ENCODE data around the gene RPL13A. TPM values are rescaled to one million over a fixed set of nuclear protein-coding genes. Genes with fewer than 3 reads are reported as not detected.

The RPL13A gene
- total RNA-seq, 1 experiment from 2014 or later, result 2,726 TPM

DNA sequence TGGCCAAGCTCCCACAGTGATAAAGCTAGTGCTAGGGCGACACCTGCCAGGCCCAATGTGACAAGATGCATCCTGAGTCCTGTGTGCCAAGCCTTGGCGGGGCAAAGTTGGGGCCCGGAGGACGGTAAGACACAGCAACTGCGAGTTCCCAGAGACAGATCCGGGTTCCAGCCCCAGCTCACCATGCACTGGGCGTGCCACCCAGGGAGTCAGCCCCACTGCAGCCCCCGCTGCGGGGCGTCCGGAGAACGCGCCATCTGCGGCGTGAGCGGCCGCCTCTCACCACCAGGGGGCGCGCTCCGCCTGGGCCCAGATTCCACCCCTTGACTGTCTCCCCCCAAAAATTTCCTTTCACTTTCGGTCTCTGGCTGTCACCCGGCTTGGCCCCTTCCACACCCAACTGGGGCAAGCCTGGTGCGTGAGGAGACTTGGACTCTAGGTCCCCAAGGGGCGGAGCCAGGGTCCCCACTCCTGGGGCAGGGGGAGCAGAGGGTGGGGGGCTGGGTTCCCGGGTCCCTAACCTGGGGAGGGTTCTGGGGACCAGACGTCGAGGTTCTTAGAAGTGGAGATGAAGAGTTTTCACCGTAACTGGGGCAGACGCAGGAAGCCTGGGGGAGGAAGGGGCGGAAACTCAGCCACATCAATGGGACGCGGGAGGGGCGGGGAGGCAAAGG, 13.4 kb upstream of the RPL13A start, which contains the start of gene FLT3LG:
TSS of gene FLT3LG (plus strand) at position 348 of the 674 bp plus-strand sequence. CDS start 425 bp downstream, outside the sequence.
- no peaks in the 10 kb centered on the region for H3K36me3 ChIP-seq (ENCODE audit: control insufficient read depth, insufficient read depth, low read length)
- intact Hi-C loops (cut with micrococcal nuclease; ENCODE audit: unreplicated experiment), result no loop called here
- no peaks in the 10 kb centered on the region for H3K9me3 ChIP-seq
- TF ChIP-seq, protein P1, sequence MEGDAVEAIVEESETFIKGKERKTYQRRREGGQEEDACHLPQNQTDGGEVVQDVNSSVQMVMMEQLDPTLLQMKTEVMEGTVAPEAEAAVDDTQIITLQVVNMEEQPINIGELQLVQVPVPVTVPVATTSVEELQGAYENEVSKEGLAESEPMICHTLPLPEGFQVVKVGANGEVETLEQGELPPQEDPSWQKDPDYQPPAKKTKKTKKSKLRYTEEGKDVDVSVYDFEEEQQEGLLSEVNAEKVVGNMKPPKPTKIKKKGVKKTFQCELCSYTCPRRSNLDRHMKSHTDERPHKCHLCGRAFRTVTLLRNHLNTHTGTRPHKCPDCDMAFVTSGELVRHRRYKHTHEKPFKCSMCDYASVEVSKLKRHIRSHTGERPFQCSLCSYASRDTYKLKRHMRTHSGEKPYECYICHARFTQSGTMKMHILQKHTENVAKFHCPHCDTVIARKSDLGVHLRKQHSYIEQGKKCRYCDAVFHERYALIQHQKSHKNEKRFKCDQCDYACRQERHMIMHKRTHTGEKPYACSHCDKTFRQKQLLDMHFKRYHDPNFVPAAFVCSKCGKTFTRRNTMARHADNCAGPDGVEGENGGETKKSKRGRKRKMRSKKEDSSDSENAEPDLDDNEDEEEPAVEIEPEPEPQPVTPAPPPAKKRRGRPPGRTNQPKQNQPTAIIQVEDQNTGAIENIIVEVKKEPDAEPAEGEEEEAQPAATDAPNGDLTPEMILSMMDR (IDR thresholded peaks at IDR 0.05; ENCODE audit: insufficient read depth in 1 of 2, low read depth in 1 of 2, low read length in 1 of 2, severe bottlenecking in 1 of 2, unreplicated experiment in 1 of 2), result peak; percentile 95 to 98
- H3K27ac Mint-ChIP-seq (ENCODE audit: unreplicated experiment), result peak within 1 kb of the TSS; percentile 32
- no peaks in the 10 kb centered on the region for H3K27me3 ChIP-seq (replicated peaks; ENCODE audit: control insufficient read depth, insufficient read depth, low read length)
- peaks cover 3% of the 10 kb centered on the region for H3K27me3 Mint-ChIP-seq (ENCODE audit: insufficient read depth, unreplicated experiment)
- ChIA-PET CTCF (interaction anchor here (0.8 to 1.3 kb wide), 5 partner anchors 21 to 75 kb away, joined by 3 to 5 read pairs (median 4); partner anchors contain the start of genes ALDH16A1 and PIH1D1), POLR2A (interaction anchor here (0.6 to 0.8 kb wide), 2 partner anchors 15 to 106 kb away, joined by 3 read pairs; partner anchors contain the start of gene NOSIP)
- no peaks in the 10 kb centered on the region for H3K9me3 Mint-ChIP-seq (ENCODE audit: unreplicated experiment)
- no TSS peak for BruUV-seq (replicated peaks)
- peaks cover 27% of the 10 kb centered on the region for H3K36me3 Mint-ChIP-seq (ENCODE audit: insufficient read depth, unreplicated experiment)
- H3K4me3 Mint-ChIP-seq (ENCODE audit: unreplicated experiment), result peak within 1 kb of the TSS; percentile 72
- peak within 1 kb of the TSS; percentile 51 for H3K4me3 ChIP-seq (ENCODE audit: low read depth, low read length)
- H3K4me1 Mint-ChIP-seq (ENCODE audit: low read depth, unreplicated experiment), result peaks cover 10% of the 10 kb centered on the region
- H3K4me1 ChIP-seq, result no peaks in the 10 kb centered on the region; the same call in 1 of the 2 replicates
- peak in 1 of 2 experiments; percentile 78 for DNase-seq

GRCh38 chr19:49474542-49474924, 12.9 kb upstream of the RPL13A start:
- Histone ChIP-seq H3K4me1 (no peaks in the 10 kb centered on the region; the same call in 1 of the 2 replicates), H3K9me3 (no peaks in the 10 kb centered on the region), H3K27me3 (replicated peaks; ENCODE audit: control insufficient read depth, insufficient read depth, low read length) (no peaks in the 10 kb centered on the region), H3K4me3 (ENCODE audit: low read depth, low read length) (peak overlapping the region; percentile 51), H3K36me3 (ENCODE audit: control insufficient read depth, insufficient read depth, low read length) (no peaks in the 10 kb centered on the region)
- H3K4me3 Mint-ChIP-seq (ENCODE audit: unreplicated experiment), result peak overlapping the region; percentile 72
- intact Hi-C loops (cut with micrococcal nuclease; ENCODE audit: unreplicated experiment), result no loop called here
- CTCF ChIA-PET, result interaction anchor here (1.3 kb wide), 1 partner anchor 72 kb away, joined by 3 read pairs; no protein-coding TSS in a partner anchor
- H3K27ac Mint-ChIP-seq (ENCODE audit: unreplicated experiment), result no peak overlapping the region
- POLR2A ChIA-PET, result no interaction called here
- TF ChIP-seq, protein P1 (IDR thresholded peaks at IDR 0.05; ENCODE audit: insufficient read depth in 1 of 2, low read depth in 1 of 2, low read length in 1 of 2, severe bottlenecking in 1 of 2, unreplicated experiment in 1 of 2), result no peak
- DNase-seq, result no peak
- H3K4me1 Mint-ChIP-seq (ENCODE audit: low read depth, unreplicated experiment), result peaks cover 10% of the 10 kb centered on the region
- H3K36me3 Mint-ChIP-seq (ENCODE audit: insufficient read depth, unreplicated experiment), result peaks cover 26% of the 10 kb centered on the region
- peaks cover 3% of the 10 kb centered on the region for H3K27me3 Mint-ChIP-seq (ENCODE audit: insufficient read depth, unreplicated experiment)
- H3K9me3 Mint-ChIP-seq (ENCODE audit: unreplicated experiment), result no peaks in the 10 kb centered on the region
- BruUV-seq (replicated peaks), result no TSS peak

DNA sequence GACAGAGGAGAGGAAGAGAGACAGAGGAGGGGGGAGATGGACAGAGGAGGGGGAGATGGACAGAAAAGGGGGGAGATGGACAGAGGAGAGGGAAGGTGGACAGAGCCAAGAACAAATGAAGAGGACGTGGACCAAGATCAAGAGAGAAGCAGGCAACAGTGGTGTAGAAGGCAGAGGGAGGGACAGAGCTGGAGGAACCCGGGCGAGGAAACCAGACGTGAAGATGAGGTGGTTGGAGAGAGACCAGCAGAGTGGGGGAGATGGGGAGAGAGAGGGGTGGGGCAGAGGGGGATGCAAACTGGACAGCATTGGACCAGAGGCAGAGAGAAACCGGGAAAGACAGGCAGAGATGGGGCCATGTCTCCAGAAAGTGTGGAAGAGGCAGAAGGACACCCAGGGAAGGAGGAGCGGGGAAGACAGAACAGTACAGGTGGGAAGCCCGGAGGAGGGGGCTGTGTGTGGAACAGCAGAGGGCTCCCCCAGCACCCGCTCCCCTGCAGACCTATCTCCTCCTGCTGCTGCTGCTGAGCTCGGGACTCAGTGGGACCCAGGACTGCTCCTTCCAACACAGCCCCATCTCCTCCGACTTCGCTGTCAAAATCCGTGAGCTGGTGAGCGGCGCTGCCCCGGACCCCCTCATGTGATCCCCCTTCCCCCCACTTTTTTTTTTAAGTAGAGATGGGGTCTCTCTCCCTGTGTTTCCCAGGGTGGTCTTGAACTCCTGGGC, 12.1 kb upstream of the RPL13A start:
- intact Hi-C loops (cut with micrococcal nuclease; ENCODE audit: unreplicated experiment), result no loop called here
- ChIA-PET CTCF (interaction anchor here (0.8 to 1.6 kb wide), 6 partner anchors 20 to 482 kb away, joined by 3 to 9 read pairs (median 6); partner anchors contain the start of genes ALDH16A1, GYS1, PIH1D1 and RPS11), POLR2A (interaction anchor here (1.0 kb wide), 1 partner anchor 22 kb away, joined by 7 read pairs; the partner anchor contains the start of gene ALDH16A1)
- Histone ChIP-seq H3K9me3 (no peaks in the 10 kb centered on the region), H3K4me3 (ENCODE audit: low read depth, low read length) (no peak overlapping the region), H3K4me1 (no peaks in the 10 kb centered on the region; the same call in 1 of the 2 replicates), H3K27me3 (replicated peaks; ENCODE audit: control insufficient read depth, insufficient read depth, low read length) (no peaks in the 10 kb centered on the region), H3K36me3 (ENCODE audit: control insufficient read depth, insufficient read depth, low read length) (no peaks in the 10 kb centered on the region)
- peaks cover 3% of the 10 kb centered on the region for H3K27me3 Mint-ChIP-seq (ENCODE audit: insufficient read depth, unreplicated experiment)
- H3K9me3 Mint-ChIP-seq (ENCODE audit: unreplicated experiment), result no peaks in the 10 kb centered on the region
- TF ChIP-seq, protein P1 (IDR thresholded peaks at IDR 0.05; ENCODE audit: insufficient read depth in 1 of 2, low read depth in 1 of 2, low read length in 1 of 2, severe bottlenecking in 1 of 2, unreplicated experiment in 1 of 2), result no peak
- no TSS peak for BruUV-seq (replicated peaks)
- peaks cover 10% of the 10 kb centered on the region for H3K4me1 Mint-ChIP-seq (ENCODE audit: low read depth, unreplicated experiment)
- H3K27ac Mint-ChIP-seq (ENCODE audit: unreplicated experiment), result no peak overlapping the region
- no peak for DNase-seq
- no peak overlapping the region for H3K4me3 Mint-ChIP-seq (ENCODE audit: unreplicated experiment)
- peaks cover 26% of the 10 kb centered on the region for H3K36me3 Mint-ChIP-seq (ENCODE audit: insufficient read depth, unreplicated experiment)

All from Caco-2 (cell line).